HL-60 (cell line): ENCODE data around the gene SDK1.

Experiments used
- GABPA ChIP-seq: IDR thresholded peaks from 2 replicates; pipeline ENCODE4 v1.6.1; 2012; ENCODE audit warnings: low read depth
- POLR2AphosphoS5 ChIP-seq: IDR thresholded peaks from 2 replicates; pipeline ENCODE4 v1.6.1; 2012; ENCODE audit warnings: low read depth
- SPI1 ChIP-seq: IDR thresholded peaks from 2 replicates; pipeline ENCODE4 v1.6.1; 2012; ENCODE audit warnings: low read depth, mild to moderate bottlenecking, borderline replicate concordance
- TF ChIP-seq, protein P1 (sequence below): IDR thresholded peaks from one replicate; pipeline ENCODE4 v1.5.1; 2011; ENCODE audit warnings: low read length, control low read depth, inconsistent platforms; ENCODE audit not compliant: insufficient read depth
- TF ChIP-seq, protein P2 (sequence below): IDR thresholded peaks from 2 replicates; pipeline ENCODE4 v1.6.1; 2012; ENCODE audit warnings: low read depth; ENCODE audit not compliant: insufficient replicate concordance

DNA sequence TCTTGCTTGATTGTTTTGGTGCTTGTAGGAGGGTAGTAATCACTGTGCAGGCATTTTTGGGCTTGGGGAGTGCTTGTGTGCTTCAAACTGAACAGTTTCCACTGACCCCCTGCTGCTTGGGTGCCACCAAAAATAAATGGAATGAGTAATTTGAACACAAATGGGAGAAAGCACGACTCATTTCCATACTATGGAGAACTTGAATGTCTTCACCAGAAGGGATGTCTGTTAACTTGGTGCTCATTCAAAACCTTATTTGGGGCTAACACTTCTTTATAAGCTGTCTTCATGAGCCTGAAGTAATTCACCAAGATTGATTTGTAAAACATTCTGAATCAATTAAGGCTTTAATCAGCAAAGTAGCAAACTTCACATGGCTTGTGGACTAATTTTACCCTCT lies 560.3 kb downstream of the SDK1 start:
- TF ChIP-seq, protein P1, sequence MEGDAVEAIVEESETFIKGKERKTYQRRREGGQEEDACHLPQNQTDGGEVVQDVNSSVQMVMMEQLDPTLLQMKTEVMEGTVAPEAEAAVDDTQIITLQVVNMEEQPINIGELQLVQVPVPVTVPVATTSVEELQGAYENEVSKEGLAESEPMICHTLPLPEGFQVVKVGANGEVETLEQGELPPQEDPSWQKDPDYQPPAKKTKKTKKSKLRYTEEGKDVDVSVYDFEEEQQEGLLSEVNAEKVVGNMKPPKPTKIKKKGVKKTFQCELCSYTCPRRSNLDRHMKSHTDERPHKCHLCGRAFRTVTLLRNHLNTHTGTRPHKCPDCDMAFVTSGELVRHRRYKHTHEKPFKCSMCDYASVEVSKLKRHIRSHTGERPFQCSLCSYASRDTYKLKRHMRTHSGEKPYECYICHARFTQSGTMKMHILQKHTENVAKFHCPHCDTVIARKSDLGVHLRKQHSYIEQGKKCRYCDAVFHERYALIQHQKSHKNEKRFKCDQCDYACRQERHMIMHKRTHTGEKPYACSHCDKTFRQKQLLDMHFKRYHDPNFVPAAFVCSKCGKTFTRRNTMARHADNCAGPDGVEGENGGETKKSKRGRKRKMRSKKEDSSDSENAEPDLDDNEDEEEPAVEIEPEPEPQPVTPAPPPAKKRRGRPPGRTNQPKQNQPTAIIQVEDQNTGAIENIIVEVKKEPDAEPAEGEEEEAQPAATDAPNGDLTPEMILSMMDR: no peak
- TF ChIP-seq SPI1: no peak
- TF ChIP-seq, protein P2, sequence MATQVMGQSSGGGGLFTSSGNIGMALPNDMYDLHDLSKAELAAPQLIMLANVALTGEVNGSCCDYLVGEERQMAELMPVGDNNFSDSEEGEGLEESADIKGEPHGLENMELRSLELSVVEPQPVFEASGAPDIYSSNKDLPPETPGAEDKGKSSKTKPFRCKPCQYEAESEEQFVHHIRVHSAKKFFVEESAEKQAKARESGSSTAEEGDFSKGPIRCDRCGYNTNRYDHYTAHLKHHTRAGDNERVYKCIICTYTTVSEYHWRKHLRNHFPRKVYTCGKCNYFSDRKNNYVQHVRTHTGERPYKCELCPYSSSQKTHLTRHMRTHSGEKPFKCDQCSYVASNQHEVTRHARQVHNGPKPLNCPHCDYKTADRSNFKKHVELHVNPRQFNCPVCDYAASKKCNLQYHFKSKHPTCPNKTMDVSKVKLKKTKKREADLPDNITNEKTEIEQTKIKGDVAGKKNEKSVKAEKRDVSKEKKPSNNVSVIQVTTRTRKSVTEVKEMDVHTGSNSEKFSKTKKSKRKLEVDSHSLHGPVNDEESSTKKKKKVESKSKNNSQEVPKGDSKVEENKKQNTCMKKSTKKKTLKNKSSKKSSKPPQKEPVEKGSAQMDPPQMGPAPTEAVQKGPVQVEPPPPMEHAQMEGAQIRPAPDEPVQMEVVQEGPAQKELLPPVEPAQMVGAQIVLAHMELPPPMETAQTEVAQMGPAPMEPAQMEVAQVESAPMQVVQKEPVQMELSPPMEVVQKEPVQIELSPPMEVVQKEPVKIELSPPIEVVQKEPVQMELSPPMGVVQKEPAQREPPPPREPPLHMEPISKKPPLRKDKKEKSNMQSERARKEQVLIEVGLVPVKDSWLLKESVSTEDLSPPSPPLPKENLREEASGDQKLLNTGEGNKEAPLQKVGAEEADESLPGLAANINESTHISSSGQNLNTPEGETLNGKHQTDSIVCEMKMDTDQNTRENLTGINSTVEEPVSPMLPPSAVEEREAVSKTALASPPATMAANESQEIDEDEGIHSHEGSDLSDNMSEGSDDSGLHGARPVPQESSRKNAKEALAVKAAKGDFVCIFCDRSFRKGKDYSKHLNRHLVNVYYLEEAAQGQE: no peak
- TF ChIP-seq POLR2AphosphoS5: no peak
- TF ChIP-seq GABPA: no peak
